ENCODE data around the gene ZNF280B.
"Not testable (repeated sequence)": the region's sequence is repeated elsewhere in the genome, so short reads cannot be mapped to it uniquely, and the experiment has no call there.

Gene ZNF280B

GRCh38 chr22:22535662-22536061 is 27.1 kb upstream of the ZNF280B start:
- DNase-seq (ENCODE audit: low read depth): no peak

- DNase-seq (ENCODE audit: low read depth): no peak
Measured at GRCh38 chr22:22534604-22535415, 26.3 kb upstream of the ZNF280B start.

- DNase-seq (ENCODE audit: low read depth): no peak
Measured at GRCh38 chr22:22533863-22534262, 25.3 kb upstream of the ZNF280B start.

GRCh38 chr22:22533417-22533816 is 24.9 kb upstream of the ZNF280B start:
- no peak for DNase-seq (ENCODE audit: low read depth)

- not testable (repeated sequence) for DNase-seq (ENCODE audit: low read depth)
Measured at GRCh38 chr22:22532547-22533071, 24.1 kb upstream of the ZNF280B start.

- no peak for DNase-seq (ENCODE audit: low read depth)
Measured at GRCh38 chr22:22531770-22532546, 23.4 kb upstream of the ZNF280B start.

GRCh38 chr22:22528780-22529179 is 20.2 kb upstream of the ZNF280B start:
- no peak for DNase-seq (ENCODE audit: low read depth)

GRCh38 chr22:22527312-22527711 is 18.8 kb upstream of the ZNF280B start:
- no peak for DNase-seq (ENCODE audit: low read depth)

- no peak for DNase-seq (ENCODE audit: low read depth)
Measured at GRCh38 chr22:22526125-22526912, 17.8 kb upstream of the ZNF280B start.

GRCh38 chr22:22523494-22523893 is 15.0 kb upstream of the ZNF280B start:
- no peak for DNase-seq (ENCODE audit: low read depth)

- DNase-seq (ENCODE audit: low read depth): no peak
Measured at GRCh38 chr22:22521631-22522030, 13.1 kb upstream of the ZNF280B start.

- no peak for DNase-seq (ENCODE audit: low read depth)
Measured at GRCh38 chr22:22520667-22521602, 12.4 kb upstream of the ZNF280B start.

- no peak for DNase-seq (ENCODE audit: low read depth)
Measured at GRCh38 chr22:22520020-22520656, 11.6 kb upstream of the ZNF280B start, which contains the start of gene ZNF280A. ZNF280A (minus strand) TSS chr22:22520270; CDS start chr22:22515630, 4,640 bp downstream.

- no peak for DNase-seq (ENCODE audit: low read depth)
Measured at GRCh38 chr22:22519591-22519990, 11.0 kb upstream of the ZNF280B start.

GRCh38 chr22:22516992-22517391 is 8.4 kb upstream of the ZNF280B start:
- DNase-seq (ENCODE audit: low read depth): no peak

- no peak for DNase-seq (ENCODE audit: low read depth)
Measured at GRCh38 chr22:22515890-22516289, 7.3 kb upstream of the ZNF280B start.

GRCh38 chr22:22514431-22514830 is 5.9 kb upstream of the ZNF280B start:
- not testable (repeated sequence) for DNase-seq (ENCODE audit: low read depth)

- no peak for DNase-seq (ENCODE audit: low read depth)
Measured at GRCh38 chr22:22513619-22514018, 5.1 kb upstream of the ZNF280B start.

- DNase-seq (ENCODE audit: low read depth): no peak
Measured at GRCh38 chr22:22512951-22513350, 4.4 kb upstream of the ZNF280B start.

- not testable (repeated sequence) for DNase-seq (ENCODE audit: low read depth)
Measured at GRCh38 chr22:22510833-22511232, 2.3 kb upstream of the ZNF280B start.

All from activated T-cell treated with anti-CD3 and anti-CD28 coated beads for 48 hours (primary cell).